Measurements from ENCODE around the gene KCNT2.
"Not testable (repeated sequence)": the region's sequence is repeated elsewhere in the genome, so short reads cannot be mapped to it uniquely, and the experiment has no call there.

The KCNT2 gene

DNA sequence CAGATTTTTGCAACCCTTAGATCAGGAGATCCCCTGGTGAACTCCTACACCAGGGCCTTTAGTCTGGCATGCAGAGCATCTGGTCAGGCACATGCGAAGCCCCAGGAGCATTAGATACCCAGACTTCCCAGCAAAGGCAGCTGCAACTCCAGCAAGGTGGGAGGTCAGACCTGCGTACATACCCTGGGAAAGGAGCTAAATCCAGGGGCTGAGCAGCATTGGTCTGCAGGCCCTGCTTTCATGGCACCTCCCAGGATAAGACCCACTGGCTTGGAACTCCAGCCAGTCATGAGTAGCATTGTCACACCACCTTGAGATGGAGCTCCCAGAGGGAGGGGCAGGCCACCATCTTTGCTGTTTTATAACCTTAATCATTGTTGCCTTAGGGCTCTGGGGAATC, 92.3 kb downstream of the KCNT2 start:
- TF ChIP-seq, protein P1, sequence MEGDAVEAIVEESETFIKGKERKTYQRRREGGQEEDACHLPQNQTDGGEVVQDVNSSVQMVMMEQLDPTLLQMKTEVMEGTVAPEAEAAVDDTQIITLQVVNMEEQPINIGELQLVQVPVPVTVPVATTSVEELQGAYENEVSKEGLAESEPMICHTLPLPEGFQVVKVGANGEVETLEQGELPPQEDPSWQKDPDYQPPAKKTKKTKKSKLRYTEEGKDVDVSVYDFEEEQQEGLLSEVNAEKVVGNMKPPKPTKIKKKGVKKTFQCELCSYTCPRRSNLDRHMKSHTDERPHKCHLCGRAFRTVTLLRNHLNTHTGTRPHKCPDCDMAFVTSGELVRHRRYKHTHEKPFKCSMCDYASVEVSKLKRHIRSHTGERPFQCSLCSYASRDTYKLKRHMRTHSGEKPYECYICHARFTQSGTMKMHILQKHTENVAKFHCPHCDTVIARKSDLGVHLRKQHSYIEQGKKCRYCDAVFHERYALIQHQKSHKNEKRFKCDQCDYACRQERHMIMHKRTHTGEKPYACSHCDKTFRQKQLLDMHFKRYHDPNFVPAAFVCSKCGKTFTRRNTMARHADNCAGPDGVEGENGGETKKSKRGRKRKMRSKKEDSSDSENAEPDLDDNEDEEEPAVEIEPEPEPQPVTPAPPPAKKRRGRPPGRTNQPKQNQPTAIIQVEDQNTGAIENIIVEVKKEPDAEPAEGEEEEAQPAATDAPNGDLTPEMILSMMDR (conservative IDR thresholded peaks at IDR 0.05; ENCODE audit: low read depth, low read length) = no peak
- H3K4me1 ChIP-seq (ENCODE audit: low read depth, poor library complexity, severe bottlenecking) = no peaks in the 10 kb centered on the region
- H3K27me3 ChIP-seq (ENCODE audit: insufficient read depth, low read depth) = no peaks in the 10 kb centered on the region
- no peaks in the 10 kb centered on the region for H3K36me3 ChIP-seq (ENCODE audit: insufficient read depth)
- no peak overlapping the region for H3K9ac ChIP-seq
- no peak overlapping the region for H2AFZ ChIP-seq (ENCODE audit: low read depth)
- H3K79me2 ChIP-seq (ENCODE audit: insufficient read depth, low read depth) = no peaks in the 10 kb centered on the region
- H3K4me2 ChIP-seq = no peak overlapping the region
- H3K27ac ChIP-seq = no peak overlapping the region
- H3K4me3 ChIP-seq (IDR thresholded peaks at IDR 0.05; ENCODE audit: insufficient read depth, low read depth, low read length) = no peak overlapping the region
- H4K20me1 ChIP-seq (ENCODE audit: insufficient read depth) = no peaks in the 10 kb centered on the region

DNA sequence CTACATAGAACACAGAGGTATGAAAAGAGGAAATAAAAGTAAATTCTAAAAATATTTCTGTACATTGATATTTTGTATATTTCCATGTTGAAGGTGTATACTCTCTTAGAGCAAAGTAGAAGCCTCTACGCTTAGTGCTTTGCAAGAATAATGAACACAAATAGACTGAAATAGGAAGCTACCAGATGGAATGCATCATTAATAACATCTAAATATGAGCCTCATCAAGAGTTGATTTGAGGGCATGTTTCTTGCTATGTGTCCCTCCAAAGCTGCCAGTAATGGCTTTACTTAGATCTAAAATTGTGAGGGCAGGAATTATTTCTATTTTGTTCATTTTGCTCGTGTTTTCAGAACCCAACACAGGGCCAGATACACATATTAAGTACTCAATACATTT, 94.4 kb downstream of the KCNT2 start:
- H4K20me1 ChIP-seq (ENCODE audit: insufficient read depth) = no peaks in the 10 kb centered on the region
- no peak overlapping the region for H3K4me3 ChIP-seq (IDR thresholded peaks at IDR 0.05; ENCODE audit: insufficient read depth, low read depth, low read length)
- no peak overlapping the region for H3K9ac ChIP-seq
- no peak overlapping the region for H3K4me2 ChIP-seq
- no peaks in the 10 kb centered on the region for H3K79me2 ChIP-seq (ENCODE audit: insufficient read depth, low read depth)
- no peaks in the 10 kb centered on the region for H3K4me1 ChIP-seq (ENCODE audit: low read depth, poor library complexity, severe bottlenecking)
- no peak overlapping the region for H2AFZ ChIP-seq (ENCODE audit: low read depth)
- H3K36me3 ChIP-seq (ENCODE audit: insufficient read depth) = no peaks in the 10 kb centered on the region
- TF ChIP-seq, protein P1 (conservative IDR thresholded peaks at IDR 0.05; ENCODE audit: low read depth, low read length) = no peak
- H3K27ac ChIP-seq = no peak overlapping the region
- no peaks in the 10 kb centered on the region for H3K27me3 ChIP-seq (ENCODE audit: insufficient read depth, low read depth)

DNA sequence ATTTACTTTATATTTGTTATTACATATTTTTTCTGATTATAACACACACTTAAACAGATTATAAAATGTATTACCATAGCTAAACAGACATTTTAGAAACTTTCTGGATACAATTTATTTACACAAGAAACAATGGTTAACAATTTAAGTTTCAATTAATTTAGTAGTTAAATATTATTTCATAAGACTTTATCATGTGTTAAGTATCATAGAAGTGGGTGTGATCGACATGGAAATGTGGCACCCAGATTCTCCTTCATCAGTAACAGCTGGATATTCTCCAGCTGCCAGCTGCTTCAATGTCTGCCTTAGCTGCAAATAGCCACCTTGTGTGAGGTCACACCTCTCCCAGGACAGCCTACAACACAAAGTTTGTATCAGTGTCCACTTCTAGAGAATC, 97.8 kb downstream of the KCNT2 start:
- Histone ChIP-seq H3K27ac (no peak overlapping the region), H3K27me3 (ENCODE audit: insufficient read depth, low read depth) (no peaks in the 10 kb centered on the region)

GRCh38 chr1:196504224-196504623, 104.0 kb downstream of the KCNT2 start:
- not testable (repeated sequence) for H4K20me1 ChIP-seq (ENCODE audit: insufficient read depth); H3K9ac ChIP-seq; H3K4me1 ChIP-seq (ENCODE audit: low read depth, poor library complexity, severe bottlenecking); H3K4me2 ChIP-seq; H3K79me2 ChIP-seq (ENCODE audit: insufficient read depth, low read depth); H3K27ac ChIP-seq; H3K36me3 ChIP-seq (ENCODE audit: insufficient read depth); H3K4me3 ChIP-seq (IDR thresholded peaks at IDR 0.05; ENCODE audit: insufficient read depth, low read depth, low read length); H2AFZ ChIP-seq (ENCODE audit: low read depth); H3K27me3 ChIP-seq (ENCODE audit: insufficient read depth, low read depth)

More for the DNA sequence above, 97.8 kb downstream of the KCNT2 start:
- H3K4me1 ChIP-seq (ENCODE audit: low read depth, poor library complexity, severe bottlenecking) = no peaks in the 10 kb centered on the region
- no peak overlapping the region for H3K9ac ChIP-seq
- TF ChIP-seq, protein P1 (conservative IDR thresholded peaks at IDR 0.05; ENCODE audit: low read depth, low read length) = no peak
- H4K20me1 ChIP-seq (ENCODE audit: insufficient read depth) = no peaks in the 10 kb centered on the region
- H2AFZ ChIP-seq (ENCODE audit: low read depth) = no peak overlapping the region
- no peak overlapping the region for H3K4me3 ChIP-seq (IDR thresholded peaks at IDR 0.05; ENCODE audit: insufficient read depth, low read depth, low read length)
- H3K79me2 ChIP-seq (ENCODE audit: insufficient read depth, low read depth) = no peaks in the 10 kb centered on the region
- no peaks in the 10 kb centered on the region for H3K36me3 ChIP-seq (ENCODE audit: insufficient read depth)
- no peak overlapping the region for H3K4me2 ChIP-seq

- H3K79me2 ChIP-seq (ENCODE audit: insufficient read depth, low read depth) = no peaks in the 10 kb centered on the region
These were observed 105.8 kb downstream of the KCNT2 start for GRCh38 chr1:196502437-196502836.

More at GRCh38 chr1:196502437-196502836, 105.8 kb downstream of the KCNT2 start:
- Histone ChIP-seq H3K36me3 (ENCODE audit: insufficient read depth) (no peaks in the 10 kb centered on the region), H3K4me3 (IDR thresholded peaks at IDR 0.05; ENCODE audit: insufficient read depth, low read depth, low read length) (no peak overlapping the region), H3K4me2 (no peak overlapping the region), H3K9ac (no peak overlapping the region), H3K27me3 (ENCODE audit: insufficient read depth, low read depth) (no peaks in the 10 kb centered on the region), H3K4me1 (ENCODE audit: low read depth, poor library complexity, severe bottlenecking) (no peaks in the 10 kb centered on the region), H3K27ac (no peak overlapping the region), H2AFZ (ENCODE audit: low read depth) (no peak overlapping the region), H4K20me1 (ENCODE audit: insufficient read depth) (no peaks in the 10 kb centered on the region)
- TF ChIP-seq, protein P1 (conservative IDR thresholded peaks at IDR 0.05; ENCODE audit: low read depth, low read length) = no peak

Data from KMS-11 (cell line).